PC-9 (cell line): ENCODE results near the gene ZNF710. TPM values are rescaled to one million over a fixed set of nuclear protein-coding genes. Genes with fewer than 3 reads are reported as not detected.
A peak's percentile ranks its signal among the peaks of the same experiment; 100 is the strongest.

Source experiments
- BruUV-seq: library from RNA; stranded (reverse); fragments of 400-500 nt; replicated peaks from 2 replicates; lab custom pipeline; 2021; lab: Mats Ljungman, UMichigan
- CTCF ChIA-PET: fragments of 300-600 bp; sonication (Branson Sonifier 250); formaldehyde crosslinking; loops from one replicate; lab custom pipeline; 2022; ENCODE audit warnings: antibody characterized with exemption; lab: Charles Lee
- POLR2A ChIA-PET: fragments of 300-600 bp; sonication (Branson Sonifier 250); formaldehyde crosslinking; loops from one replicate; lab custom pipeline; 2022; ENCODE audit warnings: antibody characterized with exemption; ENCODE audit not compliant: unreplicated experiment; lab: Charles Lee
- DNase-seq, 2 experiments: peaks; one replicate each; pipeline versions ENCODE4 v3.0.0 to v3.0.0-alpha.2; 2015 to 2022; ENCODE audit warnings: mixed read lengths in 1 of 2
- H2AFZ ChIP-seq: fragments of 200-600 bp; sonication (generic); 2 replicates; pipeline ENCODE4 v1.8.1; 2017; ENCODE audit warnings: antibody characterized with exemption
- H3F3A ChIP-seq: fragments of 200-600 bp; sonication (generic); 2 replicates; pipeline ENCODE4 v1.8.1; 2017; ENCODE audit warnings: antibody characterized with exemption, mild to moderate bottlenecking, low read depth; ENCODE audit not compliant: insufficient read depth
- H3K27ac ChIP-seq: fragments of 200-600 bp; sonication (generic); 2 replicates; pipeline ENCODE4 v1.6.1; 2016; ENCODE audit warnings: mixed run types
- H3K27me3 ChIP-seq: fragments of 200-600 bp; sonication (generic); 2 replicates; pipeline ENCODE4 v1.6.1; 2016; ENCODE audit warnings: low read depth, mixed run types; ENCODE audit not compliant: insufficient read depth
- H3K36me3 ChIP-seq: fragments of 200-600 bp; sonication (generic); 2 replicates; pipeline ENCODE4 v1.6.1; 2016; ENCODE audit warnings: low read depth, mixed run types
- H3K4me1 ChIP-seq: fragments of 200-600 bp; sonication (generic); replicated peaks from 2 replicates; pipeline ENCODE4 v1.6.1; 2016; ENCODE audit warnings: mixed run types; ENCODE audit not compliant: insufficient read depth
- H3K4me2 ChIP-seq: fragments of 200-600 bp; sonication (generic); 2 replicates; pipeline ENCODE4 v1.6.1; 2017; ENCODE audit warnings: mixed run types
- H3K4me3 ChIP-seq: fragments of 200-600 bp; sonication (generic); 2 replicates; pipeline ENCODE4 v1.6.1; 2016; ENCODE audit warnings: mixed run types
- H3K79me2 ChIP-seq: fragments of 200-600 bp; sonication (generic); 2 replicates; pipeline ENCODE4 v1.6.1; 2017; ENCODE audit warnings: low read depth, mixed run types
- H3K9me2 ChIP-seq: fragments of 200-600 bp; sonication (generic); 2 replicates; pipeline ENCODE4 v1.8.1; 2017; ENCODE audit warnings: mild to moderate bottlenecking; ENCODE audit not compliant: insufficient read depth
- H3K9me3 ChIP-seq: fragments of 200-600 bp; sonication (generic); 2 replicates; pipeline ENCODE4 v1.8.1; 2016; ENCODE audit warnings: low read depth; ENCODE audit not compliant: insufficient read depth
- H4K20me1 ChIP-seq: fragments of 200-600 bp; sonication (generic); 2 replicates; pipeline ENCODE4 v1.8.1; 2017; ENCODE audit not compliant: insufficient read depth
- EZH2 ChIP-seq: fragments of 200-600 bp; sonication (generic); IDR thresholded peaks from 2 replicates; pipeline ENCODE4 v1.8.0; 2017; ENCODE audit warnings: antibody characterized with exemption, low read depth
- intact Hi-C: fragments of 100-400 bp; cut with micrococcal nuclease; formaldehyde crosslinking; loops from one replicate; pipeline ENCODE4 v1.10.0; 2022; ENCODE audit not compliant: unreplicated experiment
- total RNA-seq: library from RNA; stranded (reverse); gene quantifications from 2 replicates; pipeline ENCODE4 v1.2.3, GENCODE V29; 2021
- TF ChIP-seq, protein P1 (sequence below): fragments of 200-600 bp; sonication (generic); conservative IDR thresholded peaks from 2 replicates; pipeline ENCODE4 v1.6.1; 2017; ENCODE audit warnings: mixed run types, antibody characterized with exemption, mild to moderate bottlenecking, moderate library complexity

ZNF710 gene
- total RNA-seq, 1 experiment from 2014 or later, result 23.4 TPM

DNA sequence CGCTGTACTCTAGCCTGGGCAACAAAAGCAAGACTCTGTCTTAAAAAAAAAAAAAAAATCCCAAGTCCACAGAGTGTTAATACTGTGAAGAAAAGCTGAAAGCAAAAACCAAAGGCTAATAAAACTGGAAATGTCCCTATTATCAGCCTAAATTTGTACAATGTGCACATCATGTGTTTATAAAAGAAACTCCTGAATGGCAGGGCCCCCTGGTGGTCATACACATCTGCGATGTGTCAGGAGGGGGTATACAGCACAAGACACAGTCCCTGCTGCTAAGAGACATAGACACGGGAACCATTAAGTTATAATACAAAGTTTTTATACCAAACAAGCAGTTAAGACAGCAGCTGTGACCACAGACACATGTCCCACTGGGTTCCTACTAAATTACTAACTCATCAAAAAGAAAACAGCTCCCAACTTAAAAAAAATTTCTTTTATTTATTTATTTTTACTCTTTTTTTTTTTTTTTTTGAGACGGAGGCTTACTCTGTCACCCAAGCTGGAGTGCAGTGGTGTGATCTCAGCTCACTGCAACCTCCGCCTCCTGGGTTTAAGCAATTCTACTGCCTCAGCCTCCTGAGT lies 70.2 kb downstream of the ZNF710 start:
- Histone ChIP-seq H3K4me1 (no peaks in the 10 kb centered on the region), H3K79me2 (no peaks in the 10 kb centered on the region), H3K36me3 (peaks cover 6% of the 10 kb centered on the region; the same call in 1 of the 2 replicates), H2AFZ (no peak overlapping the region), H3K27ac (no peak overlapping the region), H3F3A (peaks cover 22% of the 10 kb centered on the region; the same call in 1 of the 2 replicates), H3K9me2 (no peaks in the 10 kb centered on the region), H3K27me3 (no peaks in the 10 kb centered on the region), H3K4me2 (no peak overlapping the region), H3K9me3 (no peaks in the 10 kb centered on the region), H3K4me3 (no peak overlapping the region), H4K20me1 (no peaks in the 10 kb centered on the region)
- ChIA-PET POLR2A (no interaction called here), CTCF (interaction anchor here (0.6 to 1.8 kb wide), 6 partner anchors 45 to 504 kb away, joined by 3 to 10 read pairs (median 4); no protein-coding TSS in a partner anchor)
- BruUV-seq, result no TSS peak
- intact Hi-C loops, result loop anchor here (1.0 to 5.0 kb wide), 4 partner anchors 69 to 173 kb away; partner anchors contain the start of gene ZNF710
- TF ChIP-seq, protein P1, sequence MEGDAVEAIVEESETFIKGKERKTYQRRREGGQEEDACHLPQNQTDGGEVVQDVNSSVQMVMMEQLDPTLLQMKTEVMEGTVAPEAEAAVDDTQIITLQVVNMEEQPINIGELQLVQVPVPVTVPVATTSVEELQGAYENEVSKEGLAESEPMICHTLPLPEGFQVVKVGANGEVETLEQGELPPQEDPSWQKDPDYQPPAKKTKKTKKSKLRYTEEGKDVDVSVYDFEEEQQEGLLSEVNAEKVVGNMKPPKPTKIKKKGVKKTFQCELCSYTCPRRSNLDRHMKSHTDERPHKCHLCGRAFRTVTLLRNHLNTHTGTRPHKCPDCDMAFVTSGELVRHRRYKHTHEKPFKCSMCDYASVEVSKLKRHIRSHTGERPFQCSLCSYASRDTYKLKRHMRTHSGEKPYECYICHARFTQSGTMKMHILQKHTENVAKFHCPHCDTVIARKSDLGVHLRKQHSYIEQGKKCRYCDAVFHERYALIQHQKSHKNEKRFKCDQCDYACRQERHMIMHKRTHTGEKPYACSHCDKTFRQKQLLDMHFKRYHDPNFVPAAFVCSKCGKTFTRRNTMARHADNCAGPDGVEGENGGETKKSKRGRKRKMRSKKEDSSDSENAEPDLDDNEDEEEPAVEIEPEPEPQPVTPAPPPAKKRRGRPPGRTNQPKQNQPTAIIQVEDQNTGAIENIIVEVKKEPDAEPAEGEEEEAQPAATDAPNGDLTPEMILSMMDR, result peak; percentile 79
- TF ChIP-seq EZH2, result no peak
- peak; percentile 54 to 65 for DNase-seq

DNA sequence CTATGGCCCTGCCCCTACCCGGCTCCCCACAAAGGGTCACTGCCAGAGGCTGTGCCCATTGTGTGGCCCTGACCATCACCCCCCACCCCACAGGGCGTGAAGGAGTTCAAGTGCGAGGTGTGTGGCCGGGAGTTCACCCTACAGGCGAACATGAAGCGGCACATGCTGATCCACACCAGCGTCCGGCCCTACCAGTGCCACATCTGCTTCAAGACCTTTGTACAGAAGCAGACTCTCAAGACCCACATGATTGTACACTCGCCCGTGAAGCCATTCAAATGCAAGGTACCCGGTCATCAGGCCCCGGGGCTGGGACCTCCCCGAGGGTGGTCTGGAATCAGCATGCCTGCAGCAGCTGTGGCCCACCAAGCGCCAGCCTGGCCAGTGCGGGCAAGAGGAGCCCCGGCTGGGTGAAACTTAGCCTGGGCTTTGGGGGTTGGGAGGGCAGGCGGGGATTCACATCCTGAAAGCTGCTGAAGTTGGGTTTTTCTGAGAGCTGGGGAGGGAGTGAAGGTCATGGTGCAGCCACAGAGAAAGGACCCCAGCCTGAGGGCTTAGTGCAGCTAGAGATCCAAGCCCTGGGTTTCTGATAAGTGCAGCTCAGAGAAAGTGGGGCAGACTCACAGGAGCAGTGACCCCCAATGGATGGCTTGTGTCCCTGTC lies 72.0 kb downstream of the ZNF710 start:
- Histone ChIP-seq H3K4me3 (no peak overlapping the region), H3K9me2 (no peaks in the 10 kb centered on the region), H3K4me2 (no peak overlapping the region), H3K36me3 (peaks cover 6% of the 10 kb centered on the region; the same call in 1 of the 2 replicates), H3K27me3 (no peaks in the 10 kb centered on the region), H3K4me1 (no peaks in the 10 kb centered on the region), H4K20me1 (no peaks in the 10 kb centered on the region), H3F3A (peaks cover 22% of the 10 kb centered on the region; the same call in 1 of the 2 replicates), H3K79me2 (no peaks in the 10 kb centered on the region), H2AFZ (no peak overlapping the region), H3K9me3 (no peaks in the 10 kb centered on the region), H3K27ac (no peak overlapping the region)
- no peak for DNase-seq
- intact Hi-C loops, result loop anchor here (5.0 kb wide), 1 partner anchor 71 kb away; the partner anchor contains the start of gene ZNF710
- CTCF ChIA-PET, result no interaction called here
- BruUV-seq, result no TSS peak
- POLR2A ChIA-PET, result no interaction called here
- TF ChIP-seq EZH2, result no peak

DNA sequence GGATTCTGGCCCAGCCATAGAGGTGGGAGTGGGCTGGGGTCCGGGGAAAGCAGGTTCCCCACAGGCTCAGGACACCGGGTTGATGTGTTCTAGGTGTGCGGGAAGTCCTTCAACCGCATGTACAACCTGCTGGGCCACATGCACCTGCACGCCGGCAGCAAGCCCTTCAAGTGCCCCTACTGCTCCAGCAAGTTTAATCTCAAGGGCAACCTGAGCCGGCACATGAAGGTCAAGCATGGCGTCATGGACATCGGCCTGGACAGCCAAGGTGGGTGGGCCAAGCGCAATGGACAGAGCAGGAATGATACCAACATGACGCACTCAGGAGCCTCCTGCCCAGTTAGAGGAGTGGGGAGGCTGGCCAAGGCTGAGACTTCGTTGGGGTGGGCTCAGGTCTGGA lies 72.9 kb downstream of the ZNF710 start:
- H3K4me1 ChIP-seq, result no peaks in the 10 kb centered on the region
- CTCF ChIA-PET, result no interaction called here
- POLR2A ChIA-PET, result no interaction called here

More for the DNA sequence above, 72.9 kb downstream of the ZNF710 start:
- Histone ChIP-seq H3K4me3 (no peak overlapping the region), H3K36me3 (0 out of 2 replicates have a peak, but pooled peaks cover 6% of the 10 kb centered on the region), H3K9me3 (no peaks in the 10 kb centered on the region), H3K4me2 (no peak overlapping the region), H3K79me2 (no peaks in the 10 kb centered on the region), H3K27ac (no peak overlapping the region), H2AFZ (no peak overlapping the region), H3K9me2 (no peaks in the 10 kb centered on the region), H3K27me3 (no peaks in the 10 kb centered on the region), H3F3A (peaks cover 22% of the 10 kb centered on the region; the same call in 1 of the 2 replicates), H4K20me1 (no peaks in the 10 kb centered on the region)
- intact Hi-C loops, result loop anchor here (2.0 to 5.0 kb wide), 2 partner anchors 27 to 72 kb away; partner anchors contain the start of gene ZNF710
- DNase-seq, result no peak
- no peak for TF ChIP-seq EZH2
- TF ChIP-seq, protein P1, result no peak
- no TSS peak for BruUV-seq
